DMS153 treated with DMSO at 0.1 percent for 48 hours (cell line): ENCODE results near the gene ID2.

ENCODE experiments used
- DNase-seq: peaks from one replicate; lab custom pipeline; 2025; ENCODE audit not compliant: unreplicated experiment; lab: John Stamatoyannopoulos, UW

ID2 gene

GRCh38 chr2:8647462-8647857 lies 34.4 kb upstream of the ID2 start:
- DNase-seq: no peak

GRCh38 chr2:8648441-8649213 lies 33.2 kb upstream of the ID2 start:
- no peak for DNase-seq

- no peak for DNase-seq
These were observed 32.1 kb upstream of the ID2 start for GRCh38 chr2:8649718-8650117.

- no peak for DNase-seq
These were observed 31.6 kb upstream of the ID2 start for GRCh38 chr2:8650256-8650655.

GRCh38 chr2:8652774-8653426 lies 29.0 kb upstream of the ID2 start:
- DNase-seq: no peak

GRCh38 chr2:8653485-8653884 lies 28.4 kb upstream of the ID2 start:
- DNase-seq: no peak

- no peak for DNase-seq
These were observed 27.8 kb upstream of the ID2 start for GRCh38 chr2:8654041-8654440.

GRCh38 chr2:8654483-8654882 lies 27.4 kb upstream of the ID2 start:
- DNase-seq: no peak

GRCh38 chr2:8656160-8656641 lies 25.7 kb upstream of the ID2 start:
- DNase-seq: no peak

- no peak for DNase-seq
These were observed 25.0 kb upstream of the ID2 start for GRCh38 chr2:8656811-8657210.

GRCh38 chr2:8657423-8658062 lies 24.3 kb upstream of the ID2 start:
- no peak for DNase-seq

- DNase-seq: no peak
These were observed 23.6 kb upstream of the ID2 start for GRCh38 chr2:8658064-8658862.

GRCh38 chr2:8659092-8659734 lies 22.6 kb upstream of the ID2 start:
- DNase-seq: no peak

- DNase-seq: no peak
These were observed 21.9 kb upstream of the ID2 start for GRCh38 chr2:8659735-8660492.

- no peak for DNase-seq
These were observed 20.6 kb upstream of the ID2 start for GRCh38 chr2:8661235-8661634.

GRCh38 chr2:8661736-8662135 lies 20.1 kb upstream of the ID2 start:
- DNase-seq: no peak

GRCh38 chr2:8662239-8662879 lies 19.5 kb upstream of the ID2 start:
- DNase-seq: no peak

GRCh38 chr2:8663997-8664396 lies 17.9 kb upstream of the ID2 start:
- no peak for DNase-seq

GRCh38 chr2:8666581-8666980 lies 15.3 kb upstream of the ID2 start:
- DNase-seq: no peak
